GM06990 (cell line): ENCODE results near the gene SDR9C7.
"Not testable (repeated sequence)": the region's sequence is repeated elsewhere in the genome, so short reads cannot be mapped to it uniquely, and the experiment has no call there.

Source experiments
- DNase-seq: peaks from one replicate; pipeline ENCODE4 v3.0.0-alpha.2; 2011; ENCODE audit not compliant: insufficient read length; ENCODE audit errors: extremely low read depth
- H3K27me3 ChIP-seq: replicated peaks from 2 replicates; pipeline ENCODE4 v1.6.0; 2011; ENCODE audit warnings: low read length; ENCODE audit not compliant: control insufficient read depth, insufficient read depth
- H3K36me3 ChIP-seq: 2 replicates; pipeline ENCODE4 v1.5.1; 2011; ENCODE audit warnings: low read length; ENCODE audit not compliant: control insufficient read depth, insufficient read depth
- H3K4me3 ChIP-seq: replicated peaks from 2 replicates; pipeline ENCODE4 v1.5.1; 2011; ENCODE audit warnings: low read depth, mild to moderate bottlenecking, control low read depth, low read length
- CTCF ChIP-seq: IDR thresholded peaks from 2 replicates; pipeline ENCODE4 v1.5.1; 2011; ENCODE audit warnings: low read length, control low read depth, mild to moderate bottlenecking, inconsistent platforms; ENCODE audit not compliant: insufficient read depth, poor library complexity, severe bottlenecking

SDR9C7 gene

GRCh38 chr12:56951582-56952339 lies 17.6 kb upstream of the SDR9C7 start:
- Histone ChIP-seq H3K36me3 (no peaks in the 10 kb centered on the region), H3K4me3 (no peak overlapping the region), H3K27me3 (0 out of 2 replicates have a peak, but pooled peaks cover 2% of the 10 kb centered on the region)
- no peak for TF ChIP-seq CTCF
- DNase-seq: no peak

DNA sequence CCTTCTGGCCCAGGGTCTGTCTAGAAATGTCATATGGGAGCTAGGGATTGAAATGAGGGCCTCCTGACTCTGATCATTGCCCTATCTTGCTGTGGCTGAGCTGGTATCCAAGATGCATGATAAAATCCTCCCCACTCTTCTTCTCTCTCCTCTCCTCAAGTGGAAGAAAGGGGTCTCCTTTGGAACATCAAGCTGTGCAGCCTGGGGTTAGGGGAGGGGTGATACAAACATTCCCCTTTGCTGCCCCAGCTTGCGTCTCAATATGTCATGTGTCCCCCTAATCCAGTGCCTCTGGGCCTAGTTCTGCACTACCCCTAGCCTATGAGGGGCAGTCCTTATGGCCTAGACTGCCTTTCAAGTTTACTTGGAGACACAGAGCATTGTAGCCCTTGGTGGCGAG lies 14.7 kb upstream of the SDR9C7 start:
- TF ChIP-seq CTCF: no peak
- Histone ChIP-seq H3K27me3 (no peaks in the 10 kb centered on the region), H3K36me3 (no peaks in the 10 kb centered on the region), H3K4me3 (no peak overlapping the region)
- no peak for DNase-seq

- Histone ChIP-seq H3K4me3 (no peak overlapping the region), H3K36me3 (no peaks in the 10 kb centered on the region), H3K27me3 (no peaks in the 10 kb centered on the region)
- TF ChIP-seq CTCF: no peak
- no peak for DNase-seq
Measured at GRCh38 chr12:56948457-56948777, 14.2 kb upstream of the SDR9C7 start.

DNA sequence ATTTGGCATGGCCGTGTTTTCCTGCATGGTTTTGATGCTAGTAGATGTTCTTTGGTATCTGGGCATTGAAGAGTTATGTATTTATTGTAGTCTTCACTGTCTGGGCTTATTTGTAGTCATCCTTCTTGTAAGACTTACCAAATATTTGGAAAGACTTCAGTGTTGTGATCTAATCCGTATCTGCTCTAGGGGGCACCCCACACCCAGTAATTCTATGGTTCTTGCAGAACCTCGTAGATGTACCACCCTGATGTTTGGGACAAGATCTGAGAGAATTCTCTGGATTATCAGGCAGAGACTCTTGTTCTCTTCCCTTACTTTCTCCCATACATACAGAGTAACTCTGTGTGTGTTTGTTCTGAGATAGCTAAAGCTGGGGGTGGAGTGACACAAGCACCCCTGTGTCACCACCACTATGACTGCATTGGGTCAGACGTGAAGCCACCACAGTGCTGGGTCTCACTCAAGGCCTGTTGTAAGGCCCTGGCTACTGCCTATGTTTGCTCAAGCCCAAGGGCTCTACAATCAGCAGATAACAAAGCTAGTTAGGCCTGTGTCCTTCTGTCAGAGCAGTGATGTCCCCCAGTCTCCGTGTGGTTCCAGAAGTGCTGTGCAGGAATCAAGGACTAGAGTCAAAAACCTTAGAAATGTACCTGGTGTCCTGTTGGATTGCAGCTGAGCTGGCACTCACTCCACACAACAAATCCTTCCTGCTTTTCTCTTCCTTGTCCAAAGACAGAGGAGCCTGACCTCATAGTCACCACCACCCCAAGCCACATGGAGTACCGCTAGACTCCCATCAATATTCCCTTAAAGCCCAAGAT lies 13.6 kb upstream of the SDR9C7 start:
- no peak overlapping the region for H3K4me3 ChIP-seq
- H3K27me3 ChIP-seq: no peaks in the 10 kb centered on the region
- DNase-seq: no peak
- TF ChIP-seq CTCF: no peak
- no peaks in the 10 kb centered on the region for H3K36me3 ChIP-seq

GRCh38 chr12:56943878-56944277 lies 9.7 kb upstream of the SDR9C7 start:
- H3K27me3 ChIP-seq: no peaks in the 10 kb centered on the region
- no peak for DNase-seq
- H3K36me3 ChIP-seq: no peaks in the 10 kb centered on the region
- no peak for TF ChIP-seq CTCF
- no peak overlapping the region for H3K4me3 ChIP-seq

GRCh38 chr12:56943374-56943773 lies 9.2 kb upstream of the SDR9C7 start:
- DNase-seq, H3K36me3 ChIP-seq, H3K4me3 ChIP-seq, H3K27me3 ChIP-seq: not testable (repeated sequence)
